Panc1 (cell line): ENCODE measurements around the gene HAUS8.

ENCODE experiments used
- CTCF ChIP-seq: fragments of 450-650 bp; IDR thresholded peaks from 2 replicates; pipeline ENCODE4 v1.5.1; 2017; ENCODE audit warnings: mild to moderate bottlenecking
- POLR2AphosphoS5 ChIP-seq: IDR thresholded peaks from 2 replicates; pipeline ENCODE4 v1.6.1; 2012; ENCODE audit warnings: mild to moderate bottlenecking, low read depth, low read length, moderate library complexity

GRCh38 chr19:17049711-17050280 lies 25.5 kb downstream of the HAUS8 start:
- TF ChIP-seq CTCF (no peak), POLR2AphosphoS5 (no peak)
